Astrocyte (in vitro differentiated cells and primary cell): ENCODE results near the gene HOXB4. TPM values are rescaled to one million over a fixed set of nuclear protein-coding genes. Genes with fewer than 3 reads are reported as not detected.
A peak's percentile ranks its signal among the peaks of the same experiment; 100 is the strongest.

Experiments
- DNase-seq: peaks from one replicate; pipeline ENCODE4 v3.0.0-alpha.2; 2010; ENCODE audit warnings: low read depth
- FAIRE-seq: peaks from 2 replicates; lab custom pipeline; 2011; peaks lifted over from hg19 to GRCh38; lab: Jason Lieb, UNC
- H2AFZ ChIP-seq: 2 replicates; pipeline ENCODE4 v1.6.0; 2012; ENCODE audit warnings: low read depth, low read length, inconsistent platforms
- H3K27ac ChIP-seq: 2 replicates; pipeline ENCODE4 v1.5.1; 2011; ENCODE audit warnings: low read depth, low read length, inconsistent platforms
- H3K27me3 ChIP-seq: 2 replicates; pipeline ENCODE4 v1.6.0; 2011; ENCODE audit warnings: low read length, inconsistent platforms; ENCODE audit not compliant: insufficient read depth
- H3K36me3 ChIP-seq: 2 replicates; pipeline ENCODE4 v1.5.1; 2011; ENCODE audit warnings: low read length, inconsistent platforms; ENCODE audit not compliant: insufficient read depth
- H3K4me1 ChIP-seq: 2 replicates; pipeline ENCODE4 v1.5.1; 2011; ENCODE audit warnings: low read length, inconsistent platforms; ENCODE audit not compliant: insufficient read depth
- H3K4me2 ChIP-seq: 2 replicates; pipeline ENCODE4 v1.6.0; 2012; ENCODE audit warnings: low read length, inconsistent platforms
- H3K4me3 ChIP-seq: 2 replicates; pipeline ENCODE4 v1.5.1; 2011; ENCODE audit warnings: low read depth, mild to moderate bottlenecking, low read length, inconsistent platforms; ENCODE audit not compliant: insufficient read depth
- H3K79me2 ChIP-seq: 2 replicates; pipeline ENCODE4 v1.6.0; 2012; ENCODE audit warnings: mild to moderate bottlenecking, low read length, inconsistent platforms; ENCODE audit not compliant: insufficient read depth
- H3K9ac ChIP-seq: 2 replicates; pipeline ENCODE4 v1.6.0; 2012; ENCODE audit warnings: mild to moderate bottlenecking, low read length, inconsistent platforms
- H3K9me3 ChIP-seq: 2 replicates; pipeline ENCODE4 v1.5.1; 2012; ENCODE audit warnings: low read depth, mild to moderate bottlenecking, low read length, inconsistent platforms; ENCODE audit not compliant: insufficient read depth
- H4K20me1 ChIP-seq: 2 replicates; pipeline ENCODE4 v1.6.0; 2012; ENCODE audit warnings: low read length, inconsistent platforms; ENCODE audit not compliant: insufficient read depth
- H3K27ac Mint-ChIP-seq: one replicate; pipeline ENCODE4 v1.8.0; 2021; ENCODE audit warnings: mild to moderate bottlenecking, mixed read lengths; ENCODE audit not compliant: unreplicated experiment
- H3K27me3 Mint-ChIP-seq: one replicate; pipeline ENCODE4 v1.8.0; 2021; ENCODE audit warnings: low read depth, mixed read lengths; ENCODE audit not compliant: unreplicated experiment
- H3K36me3 Mint-ChIP-seq: one replicate; pipeline ENCODE4 v1.8.0; 2021; ENCODE audit warnings: low read depth, mixed read lengths; ENCODE audit not compliant: unreplicated experiment
- H3K4me1 Mint-ChIP-seq: one replicate; pipeline ENCODE4 v1.8.0; 2021; ENCODE audit warnings: low read depth, mixed read lengths; ENCODE audit not compliant: unreplicated experiment
- H3K4me3 Mint-ChIP-seq: one replicate; pipeline ENCODE4 v1.8.0; 2021; ENCODE audit warnings: mild to moderate bottlenecking, moderate library complexity, mixed read lengths; ENCODE audit not compliant: unreplicated experiment
- H3K9me3 Mint-ChIP-seq: one replicate; pipeline ENCODE4 v1.8.0; 2021; ENCODE audit warnings: mild to moderate bottlenecking, mixed read lengths; ENCODE audit not compliant: unreplicated experiment
- CTCF ChIP-seq: IDR thresholded peaks from 2 replicates; pipeline ENCODE4 v1.5.1; 2011; ENCODE audit warnings: low read depth, mild to moderate bottlenecking, inconsistent platforms, low read length, moderate library complexity; ENCODE audit not compliant: insufficient read depth
- EZH2 ChIP-seq: IDR thresholded peaks from 2 replicates; pipeline ENCODE4 v1.6.1; 2012; ENCODE audit warnings: mild to moderate bottlenecking, low read length, inconsistent platforms; ENCODE audit not compliant: insufficient read depth
- total RNA-seq: library from RNA; stranded (reverse); gene quantifications from 2 replicates; pipeline ENCODE4 v1.2.1, GENCODE V29; 2021

Gene HOXB4
- total RNA-seq, 1 donor from 2014 or later, result not detected

GRCh38 chr17:48532261-48532660, 45.9 kb downstream of the HOXB4 start:
- H3K4me3 Mint-ChIP-seq, result no peak overlapping the region
- H3K4me1 Mint-ChIP-seq, result no peaks in the 10 kb centered on the region
- no peak overlapping the region for H3K27ac ChIP-seq
- H3K9me3 ChIP-seq, result no peaks in the 10 kb centered on the region
- H4K20me1 ChIP-seq, result no peaks in the 10 kb centered on the region
- DNase-seq (no peak), FAIRE-seq (no peak)
- H3K4me2 ChIP-seq, result no peak overlapping the region
- H3K36me3 ChIP-seq, result no peaks in the 10 kb centered on the region
- TF ChIP-seq EZH2 (no peak), CTCF (no peak)
- peaks cover 85% of the 10 kb centered on the region for H3K27me3 Mint-ChIP-seq
- no peaks in the 10 kb centered on the region for H3K79me2 ChIP-seq
- H3K4me1 ChIP-seq, result peaks cover 4% of the 10 kb centered on the region
- no peak overlapping the region for H3K4me3 ChIP-seq
- H3K9me3 Mint-ChIP-seq, result peaks cover 7% of the 10 kb centered on the region
- H3K36me3 Mint-ChIP-seq, result peaks cover 2% of the 10 kb centered on the region
- H3K27me3 ChIP-seq, result peaks cover 25% of the 10 kb centered on the region
- H2AFZ ChIP-seq, result no peak overlapping the region
- no peak overlapping the region for H3K27ac Mint-ChIP-seq
- H3K9ac ChIP-seq, result no peak overlapping the region

GRCh38 chr17:48530887-48531272, 47.3 kb downstream of the HOXB4 start, which contains the start of gene HOXB1:
HOXB1 (minus strand) TSS chr17:48531011; CDS start chr17:48530904, 107 bp downstream.
- TF ChIP-seq EZH2 (no peak), CTCF (no peak)
- DNase-seq (no peak), FAIRE-seq (no peak)
- H3K27ac ChIP-seq, result no peak within 1 kb of the TSS
- Mint-ChIP-seq H3K27ac (no peak within 1 kb of the TSS), H3K4me3 (no peak within 1 kb of the TSS), H3K9me3 (peaks cover 7% of the 10 kb centered on the region), H3K4me1 (no peaks in the 10 kb centered on the region), H3K27me3 (peaks cover 86% of the 10 kb centered on the region), H3K36me3 (peaks cover 3% of the 10 kb centered on the region)
- no peak within 1 kb of the TSS for H3K4me3 ChIP-seq
- peaks cover 36% of the 10 kb centered on the region for H3K27me3 ChIP-seq
- H3K4me1 ChIP-seq, result peaks cover 4% of the 10 kb centered on the region
- H3K36me3 ChIP-seq, result no peaks in the 10 kb centered on the region
- H3K4me2 ChIP-seq, result no peak within 1 kb of the TSS
- no peaks in the 10 kb centered on the region for H3K79me2 ChIP-seq
- no peaks in the 10 kb centered on the region for H4K20me1 ChIP-seq
- no peaks in the 10 kb centered on the region for H3K9me3 ChIP-seq
- no peak within 1 kb of the TSS for H2AFZ ChIP-seq
- H3K9ac ChIP-seq, result no peak within 1 kb of the TSS

- Histone ChIP-seq H3K4me3 (no peak overlapping the region), H3K4me2 (no peak overlapping the region), H2AFZ (no peak overlapping the region), H4K20me1 (no peaks in the 10 kb centered on the region), H3K79me2 (no peaks in the 10 kb centered on the region), H3K9ac (no peak overlapping the region), H3K9me3 (no peaks in the 10 kb centered on the region), H3K27ac (no peak overlapping the region), H3K36me3 (no peaks in the 10 kb centered on the region), H3K4me1 (peaks cover 4% of the 10 kb centered on the region), H3K27me3 (peaks cover 38% of the 10 kb centered on the region)
- peaks cover 3% of the 10 kb centered on the region for H3K36me3 Mint-ChIP-seq
- TF ChIP-seq EZH2 (peak; percentile 52), CTCF (no peak)
- H3K27ac Mint-ChIP-seq, result no peak overlapping the region
- H3K9me3 Mint-ChIP-seq, result peaks cover 7% of the 10 kb centered on the region
- no peak for FAIRE-seq
- no peak for DNase-seq
- no peaks in the 10 kb centered on the region for H3K4me1 Mint-ChIP-seq
- H3K4me3 Mint-ChIP-seq, result no peak overlapping the region
- peaks cover 86% of the 10 kb centered on the region for H3K27me3 Mint-ChIP-seq
These were observed 47.8 kb downstream of the HOXB4 start for GRCh38 chr17:48530208-48530886.
